ENCODE measurements around the gene CENPS. TPM values are rescaled to one million over a fixed set of nuclear protein-coding genes. Genes with fewer than 3 reads are reported as not detected.
A peak's percentile ranks its signal among the peaks of the same experiment; 100 is the strongest.

The CENPS gene
- total and polyA plus RNA-seq, 4 donors = 4.4 to 9.8 (median 7.4) TPM

DNA sequence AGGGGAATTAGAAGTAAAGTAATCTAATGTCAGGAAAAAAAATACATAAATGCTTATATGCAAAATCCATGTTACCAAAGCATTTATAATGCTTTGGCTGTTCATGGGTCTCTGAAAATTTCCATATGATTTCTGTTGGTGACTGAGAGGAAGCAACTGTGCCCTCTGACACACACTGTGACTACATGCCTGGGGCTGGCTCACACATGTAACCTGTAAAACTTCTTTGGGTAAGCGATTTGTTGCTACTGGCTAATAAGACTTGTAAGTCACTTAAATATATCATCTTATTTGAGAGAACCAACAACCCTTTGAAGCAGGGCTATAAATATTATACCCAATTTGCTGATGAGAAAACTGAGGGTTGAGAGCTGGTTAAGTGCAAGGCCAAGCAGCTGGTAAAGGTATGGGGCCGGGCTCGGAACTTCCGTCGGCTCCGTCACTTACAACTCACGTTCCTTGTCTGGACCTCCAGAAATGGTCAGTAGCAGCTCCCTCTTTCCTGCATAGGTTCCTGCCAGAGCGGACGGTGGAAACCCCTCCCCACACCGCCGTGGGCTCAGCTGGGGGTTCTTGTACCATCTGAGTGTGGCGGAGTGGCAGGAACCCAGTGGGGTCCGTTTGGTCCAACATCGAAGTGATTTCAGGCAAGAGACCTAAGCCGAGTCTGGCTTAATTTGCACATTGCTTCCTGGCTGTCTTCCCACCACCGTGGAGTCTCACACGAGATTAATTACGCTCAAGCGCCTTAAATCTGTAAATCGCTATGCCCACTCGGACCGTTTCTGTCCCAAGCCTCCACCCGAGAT is 41.4 kb downstream of the CENPS start (continued):
- TF ChIP-seq, protein P1, sequence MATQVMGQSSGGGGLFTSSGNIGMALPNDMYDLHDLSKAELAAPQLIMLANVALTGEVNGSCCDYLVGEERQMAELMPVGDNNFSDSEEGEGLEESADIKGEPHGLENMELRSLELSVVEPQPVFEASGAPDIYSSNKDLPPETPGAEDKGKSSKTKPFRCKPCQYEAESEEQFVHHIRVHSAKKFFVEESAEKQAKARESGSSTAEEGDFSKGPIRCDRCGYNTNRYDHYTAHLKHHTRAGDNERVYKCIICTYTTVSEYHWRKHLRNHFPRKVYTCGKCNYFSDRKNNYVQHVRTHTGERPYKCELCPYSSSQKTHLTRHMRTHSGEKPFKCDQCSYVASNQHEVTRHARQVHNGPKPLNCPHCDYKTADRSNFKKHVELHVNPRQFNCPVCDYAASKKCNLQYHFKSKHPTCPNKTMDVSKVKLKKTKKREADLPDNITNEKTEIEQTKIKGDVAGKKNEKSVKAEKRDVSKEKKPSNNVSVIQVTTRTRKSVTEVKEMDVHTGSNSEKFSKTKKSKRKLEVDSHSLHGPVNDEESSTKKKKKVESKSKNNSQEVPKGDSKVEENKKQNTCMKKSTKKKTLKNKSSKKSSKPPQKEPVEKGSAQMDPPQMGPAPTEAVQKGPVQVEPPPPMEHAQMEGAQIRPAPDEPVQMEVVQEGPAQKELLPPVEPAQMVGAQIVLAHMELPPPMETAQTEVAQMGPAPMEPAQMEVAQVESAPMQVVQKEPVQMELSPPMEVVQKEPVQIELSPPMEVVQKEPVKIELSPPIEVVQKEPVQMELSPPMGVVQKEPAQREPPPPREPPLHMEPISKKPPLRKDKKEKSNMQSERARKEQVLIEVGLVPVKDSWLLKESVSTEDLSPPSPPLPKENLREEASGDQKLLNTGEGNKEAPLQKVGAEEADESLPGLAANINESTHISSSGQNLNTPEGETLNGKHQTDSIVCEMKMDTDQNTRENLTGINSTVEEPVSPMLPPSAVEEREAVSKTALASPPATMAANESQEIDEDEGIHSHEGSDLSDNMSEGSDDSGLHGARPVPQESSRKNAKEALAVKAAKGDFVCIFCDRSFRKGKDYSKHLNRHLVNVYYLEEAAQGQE (IDR thresholded peaks at IDR 0.05) = no peak
- TF ChIP-seq NR2F2 (IDR thresholded peaks at IDR 0.05) (no peak), FOXA2 (IDR thresholded peaks at IDR 0.05) (no peak), JUND (IDR thresholded peaks at IDR 0.05) (no peak), RAD21 (IDR thresholded peaks at IDR 0.05) (no peak)

DNA sequence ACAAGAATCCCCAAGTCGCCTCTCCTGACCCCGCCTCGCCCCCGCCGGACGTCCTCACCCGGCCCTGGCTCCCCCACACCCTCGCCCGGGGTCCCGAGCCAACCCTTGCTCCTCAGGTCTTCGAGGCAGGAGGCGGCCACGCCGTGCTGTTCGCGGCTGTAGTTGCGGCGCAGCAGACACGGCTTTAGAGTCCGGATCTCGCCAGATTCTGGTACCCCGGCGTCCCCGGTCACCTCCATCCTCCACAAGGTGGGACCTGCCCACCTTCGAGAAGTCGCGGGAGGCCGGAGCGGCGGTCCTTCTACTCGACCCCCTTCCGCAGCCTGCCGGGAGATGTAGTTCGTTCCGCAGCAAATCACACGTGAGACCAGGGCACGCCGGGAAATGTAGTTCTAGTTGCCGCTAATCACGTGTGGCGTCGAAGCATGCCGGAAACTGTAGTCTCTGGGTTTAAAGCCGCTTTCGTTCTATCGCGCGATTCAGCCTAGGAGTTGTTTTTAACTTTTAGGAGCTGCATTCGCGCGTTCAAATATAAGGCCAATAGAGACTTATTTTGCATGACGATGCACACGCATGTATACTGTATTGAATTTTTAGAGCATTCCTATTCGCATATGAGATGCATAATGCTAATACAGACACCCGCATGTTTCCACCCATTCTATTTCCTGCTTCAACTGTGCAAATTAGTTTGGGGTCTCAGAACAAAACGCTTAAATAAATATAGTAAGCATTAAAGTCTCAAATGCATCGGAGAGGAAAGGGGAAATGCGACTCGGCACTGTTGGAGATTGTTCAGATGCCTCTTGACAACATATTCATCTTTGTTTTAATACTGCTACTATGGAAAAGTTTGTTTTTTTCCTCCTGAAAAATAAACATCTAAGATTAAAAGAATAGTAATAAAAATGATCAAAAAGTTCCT is 42.2 kb downstream of the CENPS start, which contains the start of gene DFFA:
Gene DFFA, minus strand, starts transcription at position 310 of the 925 bp plus-strand sequence. Its CDS starts 71 bp downstream, at position 239.
- WGBS = 1% methylated on average over 59 of the region's 59 CpGs
- Histone ChIP-seq H3K4me3 (ENCODE audit: low read depth in 1 of 3, low read length in 3 of 3) (peak within 1 kb of the TSS; percentile 74 to 90 (median 75)), H3K27me3 (ENCODE audit: control insufficient read depth in 4 of 4, insufficient read depth in 4 of 4, low read length in 3 of 4) (no peaks in the 10 kb centered on the region), H3K9me3 (ENCODE audit: control insufficient read depth in 4 of 4, low read length in 3 of 4) (no peaks in the 10 kb centered on the region), H3K4me1 (ENCODE audit: control insufficient read depth in 4 of 4, insufficient read depth in 4 of 4, low read length in 3 of 4) (peaks cover 3 to 41% (median 31%) of the 10 kb centered on the region in 4 donors), H3K36me3 (ENCODE audit: control insufficient read depth in 4 of 4, insufficient read depth in 3 of 4, low read depth in 1 of 4, low read length in 3 of 4) (peaks cover 0 to 8% (median 3%) of the 10 kb centered on the region in 4 donors), H3K27ac (ENCODE audit: low read depth in 1 of 2, low read length in 2 of 2) (peak within 1 kb of the TSS; percentile 34 to 56), H3K9ac (ENCODE audit: low read depth in 1 of 2, low read length in 2 of 2) (peak within 1 kb of the TSS; percentile 20 to 65)
- TF ChIP-seq YY1 (IDR thresholded peaks at IDR 0.05) (peak; percentile 87), JUND (IDR thresholded peaks at IDR 0.05) (no peak), HNF4G (IDR thresholded peaks at IDR 0.05) (no peak), HNF4A (conservative IDR thresholded peaks at IDR 0.05) (peak; percentile 35 to 41), RXRA (IDR thresholded peaks at IDR 0.05) (peak; percentile 27 to 44), FOXA2 (IDR thresholded peaks at IDR 0.05) (no peak), GABPA (IDR thresholded peaks at IDR 0.05 in 1 of 2, conservative IDR thresholded peaks at IDR 0.05 in 1 of 2) (peak in 1 of 2 donors; percentile 78), RAD21 (IDR thresholded peaks at IDR 0.05) (peak in 1 of 2 donors; percentile 16)
- TF ChIP-seq, protein P1 (IDR thresholded peaks at IDR 0.05) = peak; percentile 33
- TF ChIP-seq, protein P2, sequence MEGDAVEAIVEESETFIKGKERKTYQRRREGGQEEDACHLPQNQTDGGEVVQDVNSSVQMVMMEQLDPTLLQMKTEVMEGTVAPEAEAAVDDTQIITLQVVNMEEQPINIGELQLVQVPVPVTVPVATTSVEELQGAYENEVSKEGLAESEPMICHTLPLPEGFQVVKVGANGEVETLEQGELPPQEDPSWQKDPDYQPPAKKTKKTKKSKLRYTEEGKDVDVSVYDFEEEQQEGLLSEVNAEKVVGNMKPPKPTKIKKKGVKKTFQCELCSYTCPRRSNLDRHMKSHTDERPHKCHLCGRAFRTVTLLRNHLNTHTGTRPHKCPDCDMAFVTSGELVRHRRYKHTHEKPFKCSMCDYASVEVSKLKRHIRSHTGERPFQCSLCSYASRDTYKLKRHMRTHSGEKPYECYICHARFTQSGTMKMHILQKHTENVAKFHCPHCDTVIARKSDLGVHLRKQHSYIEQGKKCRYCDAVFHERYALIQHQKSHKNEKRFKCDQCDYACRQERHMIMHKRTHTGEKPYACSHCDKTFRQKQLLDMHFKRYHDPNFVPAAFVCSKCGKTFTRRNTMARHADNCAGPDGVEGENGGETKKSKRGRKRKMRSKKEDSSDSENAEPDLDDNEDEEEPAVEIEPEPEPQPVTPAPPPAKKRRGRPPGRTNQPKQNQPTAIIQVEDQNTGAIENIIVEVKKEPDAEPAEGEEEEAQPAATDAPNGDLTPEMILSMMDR (IDR thresholded peaks at IDR 0.05; ENCODE audit: low read depth, low read length, missing input control) = no peak
- TF ChIP-seq, protein P3, sequence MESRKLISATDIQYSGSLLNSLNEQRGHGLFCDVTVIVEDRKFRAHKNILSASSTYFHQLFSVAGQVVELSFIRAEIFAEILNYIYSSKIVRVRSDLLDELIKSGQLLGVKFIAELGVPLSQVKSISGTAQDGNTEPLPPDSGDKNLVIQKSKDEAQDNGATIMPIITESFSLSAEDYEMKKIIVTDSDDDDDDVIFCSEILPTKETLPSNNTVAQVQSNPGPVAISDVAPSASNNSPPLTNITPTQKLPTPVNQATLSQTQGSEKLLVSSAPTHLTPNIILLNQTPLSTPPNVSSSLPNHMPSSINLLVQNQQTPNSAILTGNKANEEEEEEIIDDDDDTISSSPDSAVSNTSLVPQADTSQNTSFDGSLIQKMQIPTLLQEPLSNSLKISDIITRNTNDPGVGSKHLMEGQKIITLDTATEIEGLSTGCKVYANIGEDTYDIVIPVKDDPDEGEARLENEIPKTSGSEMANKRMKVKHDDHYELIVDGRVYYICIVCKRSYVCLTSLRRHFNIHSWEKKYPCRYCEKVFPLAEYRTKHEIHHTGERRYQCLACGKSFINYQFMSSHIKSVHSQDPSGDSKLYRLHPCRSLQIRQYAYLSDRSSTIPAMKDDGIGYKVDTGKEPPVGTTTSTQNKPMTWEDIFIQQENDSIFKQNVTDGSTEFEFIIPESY (IDR thresholded peaks at IDR 0.05) = peak; percentile 98
- TF ChIP-seq, protein P4, sequence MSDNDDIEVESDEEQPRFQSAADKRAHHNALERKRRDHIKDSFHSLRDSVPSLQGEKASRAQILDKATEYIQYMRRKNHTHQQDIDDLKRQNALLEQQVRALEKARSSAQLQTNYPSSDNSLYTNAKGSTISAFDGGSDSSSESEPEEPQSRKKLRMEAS (IDR thresholded peaks at IDR 0.05) = peak; percentile 98
- DNase-seq (ENCODE audit: low spot score) = peak; percentile 91

Measured in liver (tissue), 9 donors.